Neural cell (in vitro differentiated cells): ENCODE results near the gene C17orf78. TPM values are rescaled to one million over a fixed set of nuclear protein-coding genes. Genes with fewer than 3 reads are reported as not detected.

ENCODE experiments used
- H2AFZ ChIP-seq: fragments of 200-600, 300-800 bp; sonication (generic), shearing (Covaris generic); 2 replicates; pipeline ENCODE4 v1.6.0; 2014; ENCODE audit warnings: low read depth, mild to moderate bottlenecking, antibody characterized with exemption, low read length, moderate library complexity
- H3F3A ChIP-seq: fragments of 200-600 bp; shearing (Covaris generic); 2 replicates; pipeline ENCODE4 v1.6.1; 2016; ENCODE audit warnings: mild to moderate bottlenecking, moderate library complexity, mixed read lengths, antibody characterized with exemption, low read length; ENCODE audit not compliant: insufficient read depth, poor library complexity, severe bottlenecking
- H3K27ac ChIP-seq: fragments of 200-600, 300-800 bp; sonication (generic), shearing (Covaris generic); 2 replicates; pipeline ENCODE4 v1.5.1; 2014; ENCODE audit warnings: mild to moderate bottlenecking, low read length, moderate library complexity
- H3K27me3 ChIP-seq: fragments of 300-800, 200-600 bp; sonication (generic), shearing (Covaris generic); 2 replicates; pipeline ENCODE4 v1.6.0; 2014; ENCODE audit warnings: mild to moderate bottlenecking, low read depth, low read length, moderate library complexity; ENCODE audit not compliant: insufficient read depth
- H3K36me3 ChIP-seq: fragments of 300-800, 200-600 bp; sonication (generic), shearing (Covaris generic); 2 replicates; pipeline ENCODE4 v1.5.1; 2014; ENCODE audit warnings: mild to moderate bottlenecking, antibody characterized with exemption, low read length, moderate library complexity; ENCODE audit not compliant: insufficient read depth
- H3K4me2 ChIP-seq: fragments of 300-800, 200-600 bp; sonication (generic), shearing (Covaris generic); 2 replicates; pipeline ENCODE4 v1.6.0; 2014; ENCODE audit warnings: mild to moderate bottlenecking, low read length
- H3K4me3 ChIP-seq: fragments of 300-800, 200-600 bp; sonication (generic), shearing (Covaris generic); 2 replicates; pipeline ENCODE4 v1.5.1; 2014; ENCODE audit warnings: mild to moderate bottlenecking, low read length, moderate library complexity
- H3K79me2 ChIP-seq: fragments of 200-600 bp; shearing (Covaris generic); replicated peaks from 2 replicates; pipeline ENCODE4 v1.6.0; 2014; ENCODE audit warnings: mild to moderate bottlenecking, low read length, moderate library complexity; ENCODE audit not compliant: insufficient read depth
- H3K9ac ChIP-seq: fragments of 300-800, 200-600 bp; sonication (generic), shearing (Covaris generic); 2 replicates; pipeline ENCODE4 v1.6.1; 2016; ENCODE audit warnings: mild to moderate bottlenecking, low read length, mixed read lengths
- H3K9me2 ChIP-seq: fragments of 200-600 bp; shearing (Covaris generic); 2 replicates; pipeline ENCODE4 v1.6.1; 2016; ENCODE audit warnings: mild to moderate bottlenecking, low read length, mixed read lengths; ENCODE audit not compliant: insufficient read depth
- H3K9me3 ChIP-seq: fragments of 200-600, 300-800 bp; sonication (generic), shearing (Covaris generic); 2 replicates; pipeline ENCODE4 v1.6.1; 2016; ENCODE audit warnings: mild to moderate bottlenecking, mixed run types, low read length, moderate library complexity, mixed read lengths
- H4K20me1 ChIP-seq: fragments of 200-600 bp; shearing (Covaris generic); 2 replicates; pipeline ENCODE4 v1.6.1; 2016; ENCODE audit warnings: mild to moderate bottlenecking, mixed run types; ENCODE audit not compliant: insufficient read depth
- CTCF ChIP-seq: fragments of 450-650 bp; IDR thresholded peaks from 2 replicates; pipeline ENCODE4 v1.5.1; 2014; ENCODE audit warnings: antibody characterized with exemption, mild to moderate bottlenecking, moderate library complexity; ENCODE audit not compliant: poor library complexity, severe bottlenecking
- EP300 ChIP-seq: fragments of 450-650 bp; conservative IDR thresholded peaks from 2 replicates; pipeline ENCODE4 v1.6.1; 2014; ENCODE audit warnings: antibody characterized with exemption, mild to moderate bottlenecking, moderate library complexity; ENCODE audit not compliant: poor library complexity, severe bottlenecking
- EZH2 ChIP-seq: fragments of 200-600, 300-800 bp; shearing (Covaris generic), sonication (generic); IDR thresholded peaks from 2 replicates; pipeline ENCODE4 v1.6.1; 2014; ENCODE audit warnings: antibody characterized with exemption, low read length, borderline replicate concordance, mild to moderate bottlenecking; ENCODE audit not compliant: insufficient read depth, poor library complexity, severe bottlenecking
- MXI1 ChIP-seq: fragments of 450-650 bp; conservative IDR thresholded peaks from 2 replicates; pipeline ENCODE4 v1.6.1; 2014; ENCODE audit warnings: antibody characterized with exemption, mild to moderate bottlenecking; ENCODE audit not compliant: poor library complexity, severe bottlenecking
- POLR2AphosphoS5 ChIP-seq: IDR thresholded peaks from 2 replicates; pipeline ENCODE4 v1.6.1; 2012
- RAD21 ChIP-seq: fragments of 450-650 bp; conservative IDR thresholded peaks from 2 replicates; pipeline ENCODE4 v1.6.1; 2014; ENCODE audit warnings: antibody characterized with exemption, mild to moderate bottlenecking, moderate library complexity
- REST ChIP-seq: IDR thresholded peaks from 2 replicates; pipeline ENCODE4 v1.6.1; 2012; ENCODE audit warnings: borderline replicate concordance
- SMC3 ChIP-seq: fragments of 450-650 bp; conservative IDR thresholded peaks from 2 replicates; pipeline ENCODE4 v1.6.1; 2014; ENCODE audit warnings: antibody characterized with exemption, mild to moderate bottlenecking, moderate library complexity; ENCODE audit not compliant: poor library complexity
- TAF1 ChIP-seq: IDR thresholded peaks from 2 replicates; pipeline ENCODE4 v1.6.1; 2012; ENCODE audit warnings: low read depth
- polyA plus RNA-seq: library from polyadenylated mRNA; depleted of rRNA; stranded (reverse); fragments of >200 nt; gene quantifications from 2 replicates; pipeline ENCODE4 v1.2.3, GENCODE V29; 2014

The C17orf78 gene
- polyA plus RNA-seq, 1 donor from 2014 or later: not detected

GRCh38 chr17:37359682-37360188 lies 16.1 kb upstream of the C17orf78 start:
- H3K27ac ChIP-seq: peak overlapping the region; percentile 63
- H3K4me3 ChIP-seq: peak overlapping the region; percentile 100
- peak overlapping the region; percentile 83 for H3K9ac ChIP-seq
- no peaks in the 10 kb centered on the region for H3F3A ChIP-seq
- H3K4me2 ChIP-seq: peak overlapping the region; percentile 44
- H3K79me2 ChIP-seq: peaks cover 11% of the 10 kb centered on the region
- H3K9me3 ChIP-seq: no peaks in the 10 kb centered on the region
- no peak for TF ChIP-seq SMC3
- no peak for TF ChIP-seq TAF1
- no peak for TF ChIP-seq CTCF
- TF ChIP-seq MXI1: no peak
- TF ChIP-seq EZH2: no peak
- no peak for TF ChIP-seq POLR2AphosphoS5
- no peak for TF ChIP-seq RAD21
- TF ChIP-seq EP300: no peak
- no peak for TF ChIP-seq REST
- no peaks in the 10 kb centered on the region for H3K36me3 ChIP-seq
- H2AFZ ChIP-seq: peak overlapping the region; percentile 51
- no peaks in the 10 kb centered on the region for H3K9me2 ChIP-seq
- H4K20me1 ChIP-seq: no peaks in the 10 kb centered on the region
- no peaks in the 10 kb centered on the region for H3K27me3 ChIP-seq

- Histone ChIP-seq H3K9me2 (no peaks in the 10 kb centered on the region), H3K36me3 (no peaks in the 10 kb centered on the region), H2AFZ (no peak overlapping the region), H3F3A (no peaks in the 10 kb centered on the region), H3K27me3 (no peaks in the 10 kb centered on the region), H3K4me3 (no peak overlapping the region), H3K4me2 (no peak overlapping the region), H3K79me2 (peaks cover 9% of the 10 kb centered on the region), H3K9me3 (no peaks in the 10 kb centered on the region), H3K9ac (no peak overlapping the region), H3K27ac (no peak overlapping the region), H4K20me1 (no peaks in the 10 kb centered on the region)
- no peak for TF ChIP-seq SMC3
- no peak for TF ChIP-seq CTCF
- TF ChIP-seq EP300: no peak
- TF ChIP-seq REST: no peak
- TF ChIP-seq POLR2AphosphoS5: no peak
- no peak for TF ChIP-seq TAF1
- no peak for TF ChIP-seq RAD21
- TF ChIP-seq EZH2: no peak
- no peak for TF ChIP-seq MXI1
Observed at GRCh38 chr17:37360632-37361031, 15.2 kb upstream of the C17orf78 start.
